Ishikawa (cell line): ENCODE results near the gene JADE1.

Experiments
- CEBPB ChIP-seq: IDR thresholded peaks from 2 replicates; pipeline ENCODE4 v1.6.1; 2012
- CREB1 ChIP-seq: IDR thresholded peaks from 2 replicates; pipeline ENCODE4 v1.6.1; 2012; ENCODE audit warnings: low read depth
- EGR1 ChIP-seq: IDR thresholded peaks from 2 replicates; pipeline ENCODE4 v1.6.1; 2012
- EP300 ChIP-seq: IDR thresholded peaks from 2 replicates; pipeline ENCODE4 v1.6.1; 2012; ENCODE audit warnings: borderline replicate concordance
- FOXM1 ChIP-seq: IDR thresholded peaks from 2 replicates; pipeline ENCODE4 v1.6.1; 2012; ENCODE audit warnings: low read depth, borderline replicate concordance
- MAX ChIP-seq: IDR thresholded peaks from 2 replicates; pipeline ENCODE4 v1.6.1; 2012
- REST ChIP-seq: IDR thresholded peaks from 2 replicates; pipeline ENCODE4 v1.6.1; 2012; ENCODE audit warnings: low read depth, mild to moderate bottlenecking
- TAF1 ChIP-seq: IDR thresholded peaks from 2 replicates; pipeline ENCODE4 v1.6.1; 2012; ENCODE audit warnings: low read depth, mild to moderate bottlenecking
- TCF12 ChIP-seq: IDR thresholded peaks from 2 replicates; pipeline ENCODE4 v1.6.1; 2012; ENCODE audit warnings: low read depth
- TEAD4 ChIP-seq: IDR thresholded peaks from 2 replicates; pipeline ENCODE4 v1.6.1; 2012
- YY1 ChIP-seq: IDR thresholded peaks from 2 replicates; pipeline ENCODE4 v1.6.1; 2012; ENCODE audit warnings: low read depth

GRCh38 chr4:128915544-128915943 is 106.0 kb downstream of the JADE1 start:
- TF ChIP-seq CREB1: no peak
- no peak for TF ChIP-seq TEAD4
- no peak for TF ChIP-seq EP300
- TF ChIP-seq FOXM1: no peak
- no peak for TF ChIP-seq REST
- TF ChIP-seq CEBPB: no peak
- TF ChIP-seq MAX: no peak
- TF ChIP-seq TAF1: no peak
- no peak for TF ChIP-seq TCF12
- no peak for TF ChIP-seq EGR1
- TF ChIP-seq YY1: no peak
